GM19372 (cell line): ENCODE data around the gene SLC16A4.

Experiments used
- ATAC-seq: cut with Tn5 transposase; IDR thresholded peaks from one replicate; pipeline ENCODE4 v1.9.1; 2021; ENCODE audit warnings: mild to moderate bottlenecking, low read depth, moderate library complexity; ENCODE audit not compliant: unreplicated experiment

SLC16A4 gene

DNA sequence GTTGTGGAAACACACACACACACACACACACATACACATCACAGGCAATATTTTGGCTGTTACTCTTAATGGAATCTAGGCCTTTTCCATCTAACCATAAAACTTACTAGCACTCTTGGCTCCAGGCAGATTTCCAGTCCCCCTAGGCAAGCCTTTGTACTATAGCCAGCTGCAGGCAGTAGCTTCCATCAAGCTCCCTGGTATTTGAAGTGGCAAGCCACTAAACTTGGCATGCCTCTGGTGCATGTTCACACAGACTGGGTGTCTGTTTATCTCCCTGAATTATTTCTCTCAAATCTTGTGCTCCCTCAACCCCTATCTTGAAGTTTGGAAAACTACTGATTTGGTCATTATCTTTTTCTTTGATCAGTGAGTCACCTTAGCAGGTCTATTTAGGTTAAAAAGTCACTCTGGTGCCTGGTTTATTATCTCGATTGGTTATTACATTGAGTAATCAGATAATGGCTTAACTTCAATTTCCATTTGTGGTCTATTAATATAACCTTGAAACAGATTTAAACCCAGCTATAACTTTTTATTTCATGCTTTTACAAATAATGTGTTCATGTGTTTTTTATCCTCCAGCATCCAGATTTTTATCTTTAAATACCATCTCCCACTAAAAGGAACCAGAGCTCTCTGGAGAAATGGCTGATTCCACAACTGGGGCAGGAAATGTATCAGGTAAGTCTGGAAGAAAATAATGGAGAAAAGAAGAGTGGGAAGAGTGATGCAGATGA, 54.4 kb downstream of the SLC16A4 start:
- no peak for ATAC-seq

DNA sequence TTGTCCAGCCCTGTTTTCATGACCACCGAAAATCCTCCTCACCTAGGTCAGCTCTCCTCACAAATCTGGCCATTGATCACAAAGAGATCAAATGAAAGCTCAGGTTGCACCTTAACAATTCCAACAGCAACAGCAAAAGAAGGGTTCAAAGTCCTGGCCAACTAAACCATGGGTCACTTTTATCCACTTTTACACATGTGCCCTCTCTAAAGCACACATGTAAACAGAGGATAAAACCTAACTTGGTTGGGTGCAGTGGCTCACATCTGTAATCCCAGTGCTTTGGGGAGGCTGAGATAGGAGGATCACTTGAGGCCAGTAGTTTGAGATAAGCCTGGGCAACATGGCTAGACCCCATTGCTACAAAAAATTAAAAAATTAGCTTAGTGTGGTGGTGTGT, 55.6 kb downstream of the SLC16A4 start:
- ATAC-seq: no peak

DNA sequence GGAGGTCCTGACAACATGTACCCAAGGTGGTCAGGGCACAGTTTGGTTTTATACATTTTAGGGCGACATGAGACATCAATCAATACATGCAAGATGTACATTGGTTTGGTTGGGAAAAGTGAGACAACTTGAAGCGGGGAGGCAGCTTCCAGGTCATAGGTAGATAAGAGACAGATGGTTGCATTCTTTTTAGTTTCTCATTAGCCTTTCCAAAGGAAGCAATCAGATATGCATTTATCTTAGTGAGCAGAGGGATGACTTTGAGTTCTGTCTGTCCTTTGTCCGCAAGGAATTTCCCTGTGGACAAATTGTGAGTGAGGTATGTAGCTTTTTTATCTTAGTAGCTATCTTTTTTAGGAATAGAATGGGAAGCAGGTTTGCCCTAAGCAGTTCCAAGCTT, 62.1 kb downstream of the SLC16A4 start:
- ATAC-seq: no peak

DNA sequence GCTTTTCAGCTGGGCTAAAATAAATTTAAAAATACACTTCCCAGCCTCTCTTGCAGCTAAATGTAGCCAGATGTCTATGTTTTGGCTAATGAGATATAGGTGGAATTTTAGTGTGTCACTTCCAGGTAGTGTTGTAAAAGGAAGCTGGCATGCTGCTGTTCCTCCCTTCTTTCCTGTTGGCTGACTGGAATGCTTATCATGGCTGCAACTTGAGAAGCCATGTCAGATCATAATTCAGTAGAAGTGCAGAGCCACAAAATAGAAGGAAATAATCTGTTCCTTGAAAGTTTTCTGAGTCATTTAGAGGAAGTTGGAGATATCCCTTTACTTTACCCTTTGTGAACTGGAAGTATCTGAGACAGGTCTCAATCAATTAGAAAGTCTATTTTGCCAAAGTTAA, 62.6 kb downstream of the SLC16A4 start:
- ATAC-seq: no peak

DNA sequence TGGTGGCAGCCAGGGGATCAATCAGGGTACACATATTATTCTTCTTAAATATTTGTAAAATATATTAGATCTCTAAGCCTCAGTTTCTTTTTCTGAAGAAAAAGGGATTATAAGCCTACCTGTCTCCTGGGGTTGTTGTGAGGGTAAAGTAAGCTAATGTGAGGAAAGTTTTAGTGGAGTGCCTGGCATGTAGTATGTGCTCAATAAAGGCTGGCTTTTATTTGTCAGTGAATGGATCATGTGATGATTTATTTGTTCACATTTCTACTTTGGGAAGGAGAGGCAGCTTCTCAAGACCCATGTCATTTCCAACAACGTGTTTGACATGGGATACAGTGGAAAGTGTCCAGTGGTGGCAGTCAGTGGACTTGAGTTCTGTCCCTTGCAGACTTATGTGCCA, 64.0 kb downstream of the SLC16A4 start:
- ATAC-seq: no peak

DNA sequence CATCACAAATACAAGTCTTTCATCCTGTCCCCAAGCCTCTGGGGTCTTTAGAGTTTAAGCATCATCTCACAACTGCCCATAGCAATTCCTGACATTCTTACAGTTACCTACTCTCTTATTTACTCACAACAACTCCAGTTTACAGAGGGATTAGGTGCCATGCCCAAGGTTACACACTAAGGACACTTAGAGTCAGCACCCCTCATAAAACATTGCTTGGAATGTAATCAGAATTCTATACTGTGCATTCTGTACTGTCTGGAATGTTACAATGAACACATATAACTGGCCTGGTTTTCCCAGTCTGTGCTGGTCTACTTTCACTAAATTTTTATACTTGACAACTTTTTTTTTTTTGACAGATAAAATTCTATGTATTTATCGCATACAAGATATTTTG, 66.2 kb downstream of the SLC16A4 start:
- ATAC-seq: no peak

DNA sequence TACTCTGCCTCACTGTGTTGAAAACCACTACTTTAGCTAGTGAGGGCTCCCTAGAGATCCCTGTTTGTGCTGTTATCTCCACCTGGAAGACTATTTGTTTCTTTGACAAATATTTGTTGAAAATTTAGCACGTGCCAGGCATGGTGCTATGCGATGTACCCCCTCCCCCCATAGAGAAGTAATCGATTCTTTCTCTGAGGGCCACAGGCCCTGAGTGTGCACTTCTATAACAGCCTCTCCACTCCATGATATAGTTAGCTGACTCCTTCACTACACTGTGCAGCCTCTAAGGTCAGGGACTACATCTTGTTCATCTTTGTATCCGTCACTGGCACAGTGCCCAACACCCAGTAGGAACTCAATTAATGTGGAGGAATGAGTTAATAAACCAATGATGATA, 69.0 kb downstream of the SLC16A4 start:
- ATAC-seq: no peak

DNA sequence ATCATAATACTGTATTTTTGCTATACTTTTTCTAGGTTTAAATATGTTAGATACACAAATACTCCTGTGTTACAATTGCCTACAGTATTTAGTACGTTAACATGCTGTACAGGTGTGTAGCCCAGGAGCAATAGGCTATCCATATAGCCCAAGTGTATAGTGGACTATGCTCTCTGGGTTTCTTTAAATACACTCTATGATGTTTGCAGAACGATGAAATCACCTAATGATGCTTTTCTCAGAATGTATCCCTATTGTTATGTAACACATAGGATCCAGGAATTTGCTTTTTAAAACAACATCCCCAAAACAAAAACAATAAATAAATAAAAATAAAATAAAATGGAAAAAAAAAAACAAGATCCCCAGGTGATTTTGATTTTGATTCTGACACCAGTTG, 69.8 kb downstream of the SLC16A4 start:
- no peak for ATAC-seq

DNA sequence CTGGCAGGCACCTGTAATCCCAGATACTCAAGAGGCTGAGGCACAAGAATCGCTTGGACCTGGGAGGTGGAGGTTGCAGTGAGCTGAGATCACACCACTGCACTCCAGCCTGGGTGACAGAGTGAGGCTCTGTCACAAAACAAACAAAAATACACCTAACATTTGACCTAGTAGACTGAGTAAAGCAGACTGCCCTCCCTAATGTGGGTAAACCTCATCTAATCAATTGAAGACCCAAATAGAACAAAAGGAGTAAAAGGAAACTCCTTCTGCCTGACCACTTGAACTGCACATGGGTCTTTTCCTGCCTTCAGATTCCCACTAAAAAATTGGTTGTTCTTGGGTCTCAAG, 70.7 kb downstream of the SLC16A4 start:
- ATAC-seq: no peak

DNA sequence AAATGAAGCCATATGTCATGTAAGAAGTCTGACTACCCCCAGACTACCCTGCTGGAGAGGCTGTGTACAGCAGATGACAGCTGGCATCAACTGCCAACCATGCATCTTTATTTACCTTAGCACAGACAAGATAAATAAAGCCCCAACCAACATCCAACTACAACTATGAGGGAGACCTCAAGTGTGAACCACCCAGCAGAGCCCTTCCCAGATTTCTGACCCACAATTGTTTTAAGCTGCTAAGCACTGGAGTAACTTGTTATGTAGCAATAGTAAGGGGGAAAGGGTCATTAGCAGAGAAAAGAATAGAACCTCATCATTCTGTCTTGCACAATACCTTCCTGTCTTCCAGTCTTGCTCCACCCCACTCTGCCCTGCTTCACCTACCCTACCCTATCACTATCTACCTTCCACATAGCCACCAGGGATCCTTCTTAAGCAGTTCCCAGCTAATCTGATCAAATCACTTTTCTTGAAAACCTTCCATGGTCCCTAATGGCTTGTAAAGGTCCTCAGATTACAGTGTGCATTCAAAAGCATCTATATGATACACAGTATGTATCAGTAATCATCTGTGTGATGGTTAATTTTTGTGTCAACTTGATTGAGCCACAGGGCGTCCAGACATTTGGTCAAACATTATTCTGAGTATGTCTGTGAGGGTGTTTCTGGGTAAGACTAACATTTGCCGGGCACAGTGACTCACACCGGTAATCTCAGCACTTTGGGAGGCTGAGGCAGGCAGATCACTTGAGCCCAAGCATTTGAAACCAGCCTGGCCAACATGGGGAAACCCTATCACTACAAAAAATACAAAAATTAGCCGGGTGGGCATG, 71.3 kb downstream of the SLC16A4 start:
- ATAC-seq: no peak

DNA sequence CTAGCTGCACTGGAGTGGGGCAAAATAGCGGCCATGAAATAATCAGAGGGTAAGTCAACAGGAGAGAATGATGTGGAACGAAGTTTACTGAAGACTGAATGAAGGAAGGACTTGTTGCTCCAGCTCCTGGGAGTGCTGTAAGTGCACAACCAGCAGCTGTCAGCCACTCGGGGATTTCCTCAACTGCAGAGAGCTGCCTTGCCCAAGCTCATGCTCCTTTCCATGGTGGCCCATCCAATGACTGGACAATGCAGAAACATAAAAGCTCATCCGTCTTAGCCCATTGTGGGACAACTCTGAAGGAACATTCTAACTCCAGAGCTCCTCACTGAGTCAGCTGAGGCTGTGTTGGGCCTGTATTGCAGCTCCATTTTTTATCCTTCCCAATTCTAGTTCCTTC, 72.8 kb downstream of the SLC16A4 start:
- ATAC-seq: no peak

DNA sequence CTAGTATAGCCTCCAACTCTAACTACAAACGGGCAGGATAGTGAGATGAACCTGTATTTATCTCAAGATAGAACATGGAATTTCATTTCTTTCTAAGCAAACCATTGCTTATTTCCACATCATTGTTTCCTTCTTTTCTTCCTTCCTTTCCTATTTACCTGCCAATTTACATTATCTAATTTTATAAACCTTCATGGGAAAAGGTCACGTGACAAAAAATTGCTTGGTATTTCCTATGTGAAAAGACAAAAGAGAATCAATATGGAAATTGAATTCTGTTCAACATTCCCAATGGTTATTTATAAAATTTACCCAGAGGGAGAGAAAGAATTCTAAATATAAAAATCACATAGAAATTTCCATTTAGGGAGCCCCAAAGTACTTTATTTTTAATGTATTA, 74.1 kb downstream of the SLC16A4 start:
- no peak for ATAC-seq
